Gastrocnemius medialis (tissue), 4 donors: ENCODE results near the gene PTTG1IP. TPM values are rescaled to one million over a fixed set of nuclear protein-coding genes. Genes with fewer than 3 reads are reported as not detected.

Experiments used
- ATAC-seq, 2 donors: fragments of 150-250 bp; one replicate each; pipeline ENCODE4 v1.9.1; 2016
- DNase-seq, 2 donors: peaks; one replicate each; pipeline ENCODE4 v3.0.0-alpha.2; 2019
- H3K27ac ChIP-seq, 4 donors: fragments of 200-600 bp; sonication (generic); 1 replicate in 1 of 4; 2 replicates in 3 of 4; pipeline ENCODE4 v1.5.1; 2016 to 2018; ENCODE audit warnings: mild to moderate bottlenecking in 2 of 4, moderate library complexity in 1 of 4
- H3K27me3 ChIP-seq, 3 donors: fragments of 200-600 bp; sonication (generic) in 2 of 3; 1 replicate in 1 of 3; 2 replicates in 2 of 3; pipeline versions ENCODE4 v1.5.1 to v1.6.0; 2016 to 2019; ENCODE audit warnings: mild to moderate bottlenecking in 1 of 3, moderate library complexity in 1 of 3
- H3K36me3 ChIP-seq, 2 donors: fragments of 200-600 bp; sonication (generic) in 1 of 2; one replicate each; pipeline ENCODE4 v1.5.1; 2017 to 2018
- H3K4me1 ChIP-seq, 2 donors: fragments of 200-600 bp; sonication (generic) in 1 of 2; one replicate each; pipeline ENCODE4 v1.5.1; 2016 to 2017; ENCODE audit warnings: mild to moderate bottlenecking in 2 of 2
- H3K4me3 ChIP-seq, 4 donors: fragments of 200-600 bp; sonication (generic) in 3 of 4; 1 replicate in 1 of 4; 2 replicates in 3 of 4; pipeline ENCODE4 v1.5.1; 2016 to 2019; ENCODE audit warnings: mild to moderate bottlenecking in 2 of 4
- H3K9me3 ChIP-seq, 3 donors: fragments of 200-600 bp; sonication (generic) in 2 of 3; 1 replicate in 1 of 3; 2 replicates in 2 of 3; pipeline ENCODE4 v1.5.1; 2016 to 2019
- CTCF ChIP-seq, 5 experiments: fragments of 450-650 bp in 3 of 5; fragments of 200-600 bp in 2 of 5; sonication (generic) in 2 of 5; IDR thresholded peaks in 4 of 5; conservative IDR thresholded peaks in 1 of 5; 1 replicate in 4 of 5; 2 replicates in 1 of 5; pipeline ENCODE4 v1.5.1; 2016 to 2019; ENCODE audit warnings: antibody characterized with exemption in 5 of 5, mild to moderate bottlenecking in 3 of 5, moderate library complexity in 3 of 5
- POLR2A ChIP-seq, 2 donors: fragments of 450-650 bp; IDR thresholded peaks; one replicate each; pipeline ENCODE4 v1.6.1; 2017; ENCODE audit warnings: antibody characterized with exemption in 2 of 2, mild to moderate bottlenecking in 2 of 2, moderate library complexity in 2 of 2
- in situ Hi-C, 4 donors: fragments of 200-750 bp; cut with MboI; loops; one replicate each; pipeline versions ENCODE4 v1.15.0 to v1.8.0; 2017; ENCODE audit warnings: low sequenced_read_pairs in 4 of 4
- intact Hi-C: fragments of 100-400 bp; cut with DNase I; formaldehyde crosslinking; loops from one replicate; pipeline ENCODE4 v1.15.1; 2023; ENCODE audit warnings: low total_unique reads
- total RNA-seq, 4 donors: library from RNA; depleted of rRNA; stranded (reverse); fragments of >200 nt; gene quantifications; one replicate each; pipeline versions ENCODE4 v1.1.0 to v1.2.3, GENCODE V29; 2016

PTTG1IP gene
- total RNA-seq, 4 donors from 2014 or later, result 116 to 217 (median 127) TPM

DNA sequence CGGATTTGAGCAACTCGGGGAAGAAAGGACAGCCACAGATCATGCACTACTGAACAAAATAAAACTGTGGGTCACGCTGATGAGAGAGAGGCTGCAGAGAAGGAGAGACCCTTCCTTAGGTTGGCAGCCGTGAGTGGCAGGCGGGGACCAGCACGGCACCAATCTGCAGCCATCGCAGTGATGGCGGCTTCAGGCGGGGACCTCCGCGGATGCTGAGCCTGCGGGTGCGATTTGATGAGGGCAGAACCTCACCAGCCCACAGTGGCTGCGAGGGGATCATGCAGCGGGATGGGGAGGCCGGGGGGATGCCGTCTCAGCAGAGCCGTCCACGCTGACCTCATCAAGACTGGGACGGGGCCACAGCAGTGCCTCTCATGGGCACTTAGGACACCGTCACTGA is 35.4 kb upstream of the PTTG1IP start:
- DNase-seq, result no peak

GRCh38 chr21:44907966-44908895 is 34.7 kb upstream of the PTTG1IP start:
- no peak for TF ChIP-seq CTCF (IDR thresholded peaks at IDR 0.05 in 4 of 5, conservative IDR thresholded peaks at IDR 0.05 in 1 of 5)
- no peak for TF ChIP-seq POLR2A (IDR thresholded peaks at IDR 0.05)
- in situ Hi-C loops, result no loop called here
- DNase-seq (no peak), ATAC-seq (no peak)
- H3K9me3 ChIP-seq, result no peaks in the 10 kb centered on the region
- intact Hi-C loops, result no loop called here
- H3K36me3 ChIP-seq, result no peaks in the 10 kb centered on the region
- H3K27me3 ChIP-seq, result peaks cover 0 to 2% (median 0%) of the 10 kb centered on the region in 3 donors
- no peak overlapping the region for H3K27ac ChIP-seq
- peaks cover 8 to 11% of the 10 kb centered on the region in 2 donors for H3K4me1 ChIP-seq
- no peak overlapping the region for H3K4me3 ChIP-seq

More for the DNA sequence above, 35.4 kb upstream of the PTTG1IP start:
- in situ Hi-C loops, result no loop called here
- no peak for TF ChIP-seq CTCF (IDR thresholded peaks at IDR 0.05 in 4 of 5, conservative IDR thresholded peaks at IDR 0.05 in 1 of 5)
- TF ChIP-seq POLR2A (IDR thresholded peaks at IDR 0.05), result no peak
- no peaks in the 10 kb centered on the region for H3K36me3 ChIP-seq
- peaks cover 8 to 11% of the 10 kb centered on the region in 2 donors for H3K4me1 ChIP-seq
- intact Hi-C loops, result no loop called here
- H3K4me3 ChIP-seq, result no peak overlapping the region
- peaks cover 0 to 2% (median 0%) of the 10 kb centered on the region in 3 donors for H3K27me3 ChIP-seq
- no peaks in the 10 kb centered on the region for H3K9me3 ChIP-seq
- ATAC-seq, result no peak
- no peak overlapping the region for H3K27ac ChIP-seq

GRCh38 chr21:44907225-44907965 is 33.9 kb upstream of the PTTG1IP start:
- no peaks in the 10 kb centered on the region for H3K36me3 ChIP-seq
- TF ChIP-seq CTCF (IDR thresholded peaks at IDR 0.05 in 4 of 5, conservative IDR thresholded peaks at IDR 0.05 in 1 of 5) (no peak), POLR2A (IDR thresholded peaks at IDR 0.05) (no peak)
- no peak for ATAC-seq
- H3K9me3 ChIP-seq, result no peaks in the 10 kb centered on the region
- no peak overlapping the region for H3K4me3 ChIP-seq
- DNase-seq, result no peak
- H3K4me1 ChIP-seq, result peaks cover 8 to 11% of the 10 kb centered on the region in 2 donors
- no peak overlapping the region for H3K27ac ChIP-seq
- intact Hi-C loops, result no loop called here
- H3K27me3 ChIP-seq, result peaks cover 0 to 2% (median 0%) of the 10 kb centered on the region in 3 donors
- in situ Hi-C loops, result no loop called here

DNA sequence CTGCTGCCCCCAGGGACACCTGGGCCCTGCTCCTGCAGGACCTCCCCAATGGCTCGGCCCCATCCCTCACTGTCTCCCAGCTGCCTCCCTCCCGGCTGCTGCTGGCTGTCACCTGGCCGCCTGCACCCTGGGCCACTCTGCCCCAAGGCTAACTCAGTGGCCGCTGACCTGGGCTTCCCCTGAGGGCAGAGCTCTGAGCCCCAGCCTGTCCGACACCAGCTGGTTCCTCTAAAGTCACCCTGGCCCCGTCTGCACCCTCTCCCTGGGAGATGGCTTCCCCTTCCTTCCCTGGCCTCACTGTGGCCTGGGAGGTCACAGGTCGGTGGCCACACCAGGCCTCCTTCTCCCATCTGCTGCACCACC is 32.2 kb upstream of the PTTG1IP start:
- H3K27me3 ChIP-seq, result peaks cover 0 to 2% (median 0%) of the 10 kb centered on the region in 3 donors
- no peak overlapping the region for H3K4me3 ChIP-seq
- no peaks in the 10 kb centered on the region for H3K36me3 ChIP-seq
- H3K4me1 ChIP-seq, result peaks cover under 1 to 4% of the 10 kb centered on the region in 2 donors
- in situ Hi-C loops (no loop called here), intact Hi-C loops (no loop called here)
- H3K9me3 ChIP-seq, result no peaks in the 10 kb centered on the region
- H3K27ac ChIP-seq, result no peak overlapping the region
- TF ChIP-seq CTCF (IDR thresholded peaks at IDR 0.05 in 4 of 5, conservative IDR thresholded peaks at IDR 0.05 in 1 of 5) (no peak), POLR2A (IDR thresholded peaks at IDR 0.05) (no peak)
- DNase-seq (no peak), ATAC-seq (no peak)
